Naive thymus-derived CD4-positive, alpha-beta T cell (primary cell): ENCODE results near the gene BDKRB2. TPM values are rescaled to one million over a fixed set of nuclear protein-coding genes. Genes with fewer than 3 reads are reported as not detected.

ENCODE experiments used
- ATAC-seq: fragments of 150-1000 bp; cut with Tn5 transposase; 2 replicates; pipeline ENCODE4 v1.10.0; 2021; ENCODE audit warnings: mild to moderate bottlenecking, moderate library complexity
- CTCF ChIA-PET: fragments of 350-600 bp; sonication (Branson Sonifier 250); formaldehyde crosslinking; loops from one replicate; lab custom pipeline; 2021; ENCODE audit warnings: antibody characterized with exemption; lab: Charles Lee
- POLR2A ChIA-PET: fragments of 350-600 bp; sonication (Branson Sonifier 250); formaldehyde crosslinking; loops from one replicate; lab custom pipeline; 2021; ENCODE audit warnings: antibody characterized with exemption, inconsistent platforms; lab: Charles Lee
- DNase-seq, 9 donors: peaks; one replicate each; pipeline versions ENCODE4 v3.0.0 to v3.0.0-alpha.2; 2020 to 2022; ENCODE audit warnings: mixed read lengths in 1 of 9
- H3K27ac ChIP-seq: one replicate; pipeline ENCODE4 v1.7.0; 2013; ENCODE audit warnings: mild to moderate bottlenecking, low read depth, low read length, moderate library complexity
- H3K27me3 ChIP-seq, 2 donors: one replicate each; pipeline ENCODE4 v1.7.0; 2013; ENCODE audit warnings: low read length in 2 of 2, mild to moderate bottlenecking in 2 of 2, moderate library complexity in 2 of 2; ENCODE audit not compliant: control insufficient read depth in 2 of 2, insufficient read depth in 2 of 2
- H3K36me3 ChIP-seq, 3 experiments: 1 replicate in 2 of 3; 2 replicates in 1 of 3; pipeline ENCODE4 v1.7.0; 2013; ENCODE audit warnings: low read length in 3 of 3, mild to moderate bottlenecking in 3 of 3, moderate library complexity in 1 of 3; ENCODE audit not compliant: insufficient read depth in 3 of 3, control insufficient read depth in 2 of 3
- H3K4me1 ChIP-seq, 2 donors: one replicate each; pipeline ENCODE4 v1.7.0; 2013; ENCODE audit warnings: low read length in 2 of 2, mild to moderate bottlenecking in 2 of 2, moderate library complexity in 1 of 2; ENCODE audit not compliant: control insufficient read depth in 2 of 2, insufficient read depth in 2 of 2
- H3K4me3 ChIP-seq: 2 replicates; pipeline ENCODE4 v1.7.0; 2013; ENCODE audit warnings: mild to moderate bottlenecking, low read length
- H3K9me3 ChIP-seq, 3 experiments: 1 replicate in 2 of 3; 2 replicates in 1 of 3; pipeline ENCODE4 v1.7.0; 2013; ENCODE audit warnings: low read length in 3 of 3; ENCODE audit not compliant: control insufficient read depth in 2 of 3
- H3K27ac Mint-ChIP-seq, 9 donors: one replicate each; pipeline ENCODE4 v1.8.0; 2020 to 2022; ENCODE audit warnings: mixed read lengths in 9 of 9, mild to moderate bottlenecking in 8 of 9, moderate library complexity in 5 of 9, inconsistent platforms in 2 of 9
- H3K27me3 Mint-ChIP-seq, 5 donors: one replicate each; pipeline ENCODE4 v1.8.0; 2021 to 2022; ENCODE audit warnings: mixed read lengths in 5 of 5, mild to moderate bottlenecking in 1 of 5
- H3K36me3 Mint-ChIP-seq, 5 donors: one replicate each; pipeline ENCODE4 v1.8.0; 2020 to 2022; ENCODE audit warnings: mixed read lengths in 5 of 5, mild to moderate bottlenecking in 3 of 5, inconsistent platforms in 1 of 5
- H3K4me1 Mint-ChIP-seq, 7 donors: one replicate each; pipeline ENCODE4 v1.8.0; 2020 to 2022; ENCODE audit warnings: mixed read lengths in 7 of 7, mild to moderate bottlenecking in 3 of 7, inconsistent platforms in 1 of 7
- H3K4me3 Mint-ChIP-seq, 10 donors: one replicate each; pipeline ENCODE4 v1.8.0; 2020 to 2022; ENCODE audit warnings: mild to moderate bottlenecking in 10 of 10, mixed read lengths in 10 of 10, moderate library complexity in 6 of 10, inconsistent platforms in 2 of 10
- H3K9me3 Mint-ChIP-seq, 11 donors: one replicate each; pipeline ENCODE4 v1.8.0; 2020 to 2022; ENCODE audit warnings: mixed read lengths in 11 of 11, mild to moderate bottlenecking in 4 of 11, inconsistent platforms in 1 of 11, moderate library complexity in 1 of 11
- intact Hi-C, 2 donors: fragments of 100-400 bp; cut with micrococcal nuclease; formaldehyde crosslinking; loops; one replicate each; pipeline ENCODE4 v1.15.1; 2023
- polyA plus RNA-seq, 2 donors: library from polyadenylated mRNA; unstranded; fragments of 300-500 nt; fragmentation: Illumina TruSeq; gene quantifications; one replicate each; pipeline ENCODE4 v1.2.3, GENCODE V29; 2021
- total RNA-seq, 6 experiments: library from RNA in 5 of 6; stranded (reverse) in 5 of 6; gene quantifications; 1 replicate in 5 of 6; 2 replicates in 1 of 6; pipeline ENCODE4 v1.2.3 and lab custom pipeline; 2021 to 2026

BDKRB2 gene
- total and polyA plus RNA-seq, 7 experiments from 2014 or later = 0.08 TPM; not detected in 6

GRCh38 chr14:96257900-96258299 is 53.3 kb downstream of the BDKRB2 start:
- CTCF ChIA-PET = no interaction called here
- Histone ChIP-seq H3K27me3 (no peaks in the 10 kb centered on the region), H3K4me3 (no peak overlapping the region), H3K9me3 (no peaks in the 10 kb centered on the region), H3K27ac (no peak overlapping the region), H3K4me1 (no peaks in the 10 kb centered on the region), H3K36me3 (no peaks in the 10 kb centered on the region)
- POLR2A ChIA-PET = no interaction called here
- no peak for DNase-seq
- no peaks in the 10 kb centered on the region for H3K36me3 Mint-ChIP-seq
- intact Hi-C loops = no loop called here
- H3K27ac Mint-ChIP-seq = no peak overlapping the region
- peaks cover 17 to 36% (median 21%) of the 10 kb centered on the region in 5 donors for H3K27me3 Mint-ChIP-seq
- no peak for ATAC-seq
- H3K9me3 Mint-ChIP-seq = no peaks in the 10 kb centered on the region
- H3K4me1 Mint-ChIP-seq = no peaks in the 10 kb centered on the region
- no peak overlapping the region for H3K4me3 Mint-ChIP-seq

DNA sequence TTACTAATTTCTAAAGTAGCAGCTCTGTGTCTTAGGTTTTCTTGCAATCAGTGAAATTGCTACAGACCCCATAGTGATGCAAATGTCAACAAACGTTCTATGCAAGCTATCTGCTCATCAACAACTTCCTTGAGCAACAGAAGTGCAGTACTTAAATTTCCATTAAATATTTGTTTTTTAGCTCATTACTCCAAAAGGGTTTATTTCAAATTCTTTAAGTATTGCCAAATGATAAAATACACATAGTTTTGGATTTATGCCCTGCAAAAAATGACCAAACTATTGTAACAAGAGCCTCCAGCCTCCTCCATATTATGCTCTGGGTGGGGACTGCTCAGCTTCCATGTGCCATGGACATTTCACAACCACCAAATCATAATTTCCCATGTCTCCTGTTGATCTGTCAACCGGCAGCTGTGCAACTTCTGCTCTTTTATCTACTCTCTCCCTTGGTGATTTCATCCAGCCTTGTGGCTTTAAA is 55.7 kb downstream of the BDKRB2 start:
- ChIA-PET CTCF (interaction anchor here (1.1 kb wide), 1 partner anchor 44 kb away, joined by 3 read pairs; no protein-coding TSS in a partner anchor), POLR2A (no interaction called here)
- no peaks in the 10 kb centered on the region for H3K4me1 ChIP-seq
- no peaks in the 10 kb centered on the region for H3K9me3 ChIP-seq
- Mint-ChIP-seq H3K4me3 (no peak overlapping the region), H3K27me3 (peaks cover 5 to 21% (median 14%) of the 10 kb centered on the region in 5 donors), H3K27ac (no peak overlapping the region), H3K4me1 (no peaks in the 10 kb centered on the region), H3K9me3 (no peaks in the 10 kb centered on the region), H3K36me3 (no peaks in the 10 kb centered on the region)
- intact Hi-C loops = no loop called here
- DNase-seq (no peak), ATAC-seq (no peak)
- no peak overlapping the region for H3K4me3 ChIP-seq
- no peak overlapping the region for H3K27ac ChIP-seq
- no peaks in the 10 kb centered on the region for H3K27me3 ChIP-seq
- no peaks in the 10 kb centered on the region for H3K36me3 ChIP-seq

DNA sequence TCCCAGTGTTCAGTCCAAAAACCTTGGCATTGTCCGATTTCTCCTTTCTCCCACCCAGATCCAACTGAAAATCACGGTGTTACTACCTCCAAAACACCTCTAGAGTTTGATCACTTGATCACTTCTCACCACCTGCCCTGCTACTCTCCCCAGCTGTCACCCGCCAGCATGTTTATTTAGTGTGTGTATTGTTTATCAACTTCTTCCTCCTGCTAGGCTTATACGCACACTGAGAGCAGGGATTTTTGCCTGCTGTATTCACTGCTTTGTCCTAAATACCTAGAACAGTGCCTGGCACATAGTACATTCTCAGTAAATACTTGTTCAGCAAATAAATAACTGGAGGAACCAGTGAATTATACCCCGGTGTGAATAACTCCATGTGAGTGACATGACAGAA is 56.4 kb downstream of the BDKRB2 start:
- Histone ChIP-seq H3K9me3 (no peaks in the 10 kb centered on the region), H3K27ac (no peak overlapping the region), H3K27me3 (no peaks in the 10 kb centered on the region), H3K36me3 (no peaks in the 10 kb centered on the region), H3K4me3 (no peak overlapping the region), H3K4me1 (no peaks in the 10 kb centered on the region)
- no peaks in the 10 kb centered on the region for H3K36me3 Mint-ChIP-seq
- no peaks in the 10 kb centered on the region for H3K9me3 Mint-ChIP-seq
- CTCF ChIA-PET = interaction anchor here (0.6 kb wide), 1 partner anchor 241 kb away, joined by 3 read pairs; no protein-coding TSS in a partner anchor
- peaks cover 5 to 21% (median 17%) of the 10 kb centered on the region in 5 donors for H3K27me3 Mint-ChIP-seq
- ATAC-seq = no peak
- H3K4me3 Mint-ChIP-seq = no peak overlapping the region
- DNase-seq = no peak
- H3K27ac Mint-ChIP-seq = no peak overlapping the region
- no peaks in the 10 kb centered on the region for H3K4me1 Mint-ChIP-seq
- intact Hi-C loops = no loop called here
- POLR2A ChIA-PET = no interaction called here

- Mint-ChIP-seq H3K9me3 (peaks cover 0 to 2% (median 0%) of the 10 kb centered on the region in 11 donors), H3K27me3 (peaks cover 5 to 19% (median 16%) of the 10 kb centered on the region in 5 donors), H3K27ac (no peak overlapping the region), H3K36me3 (no peaks in the 10 kb centered on the region), H3K4me3 (no peak overlapping the region), H3K4me1 (peaks cover 0 to 1% (median 0%) of the 10 kb centered on the region in 7 donors)
- intact Hi-C loops = no loop called here
- ChIA-PET POLR2A (interaction anchor here (1.0 kb wide), 1 partner anchor 10 kb away, joined by 3 read pairs; no protein-coding TSS in a partner anchor), CTCF (no interaction called here)
- H3K4me1 ChIP-seq = no peaks in the 10 kb centered on the region
- no peak overlapping the region for H3K4me3 ChIP-seq
- H3K27me3 ChIP-seq = no peaks in the 10 kb centered on the region
- H3K27ac ChIP-seq = no peak overlapping the region
- H3K9me3 ChIP-seq = no peaks in the 10 kb centered on the region
- DNase-seq = no peak
- no peaks in the 10 kb centered on the region for H3K36me3 ChIP-seq
- no peak for ATAC-seq
Observed at GRCh38 chr14:96261772-96262655, 57.4 kb downstream of the BDKRB2 start.

GRCh38 chr14:96263347-96264199 is 58.9 kb downstream of the BDKRB2 start:
- H3K27me3 ChIP-seq = no peaks in the 10 kb centered on the region
- Mint-ChIP-seq H3K36me3 (no peaks in the 10 kb centered on the region), H3K4me3 (no peak overlapping the region), H3K27ac (no peak overlapping the region), H3K27me3 (peaks cover 0 to 15% (median 12%) of the 10 kb centered on the region in 5 donors), H3K4me1 (peaks cover 0 to 2% (median 0%) of the 10 kb centered on the region in 7 donors), H3K9me3 (peaks cover 0 to 2% (median 0%) of the 10 kb centered on the region in 11 donors)
- no peak overlapping the region for H3K4me3 ChIP-seq
- DNase-seq (no peak), ATAC-seq (no peak)
- ChIA-PET POLR2A (no interaction called here), CTCF (no interaction called here)
- intact Hi-C loops = no loop called here
- no peaks in the 10 kb centered on the region for H3K4me1 ChIP-seq
- H3K27ac ChIP-seq = no peak overlapping the region
- H3K36me3 ChIP-seq = no peaks in the 10 kb centered on the region
- no peaks in the 10 kb centered on the region for H3K9me3 ChIP-seq

DNA sequence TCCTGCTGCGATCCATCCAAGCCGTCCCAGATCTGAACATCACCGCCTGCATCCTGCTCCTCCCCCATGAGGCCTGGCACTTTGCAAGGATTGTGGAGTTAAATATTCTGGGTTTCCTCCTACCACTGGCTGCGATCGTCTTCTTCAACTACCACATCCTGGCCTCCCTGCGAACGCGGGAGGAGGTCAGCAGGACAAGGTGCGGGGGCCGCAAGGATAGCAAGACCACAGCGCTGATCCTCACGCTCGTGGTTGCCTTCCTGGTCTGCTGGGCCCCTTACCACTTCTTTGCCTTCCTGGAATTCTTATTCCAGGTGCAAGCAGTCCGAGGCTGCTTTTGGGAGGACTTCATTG is 59.5 kb downstream of the BDKRB2 start:
- no peaks in the 10 kb centered on the region for H3K27me3 ChIP-seq
- Mint-ChIP-seq H3K27me3 (peaks cover 0 to 15% (median 12%) of the 10 kb centered on the region in 5 donors), H3K36me3 (no peaks in the 10 kb centered on the region), H3K4me1 (peaks cover 0 to 2% (median 0%) of the 10 kb centered on the region in 7 donors), H3K27ac (no peak overlapping the region), H3K4me3 (no peak overlapping the region), H3K9me3 (peaks cover 0 to 2% (median 0%) of the 10 kb centered on the region in 11 donors)
- H3K27ac ChIP-seq = no peak overlapping the region
- DNase-seq (no peak), ATAC-seq (no peak)
- ChIA-PET POLR2A (no interaction called here), CTCF (no interaction called here)
- H3K9me3 ChIP-seq = no peaks in the 10 kb centered on the region
- no peak overlapping the region for H3K4me3 ChIP-seq
- intact Hi-C loops = no loop called here
- no peaks in the 10 kb centered on the region for H3K36me3 ChIP-seq
- no peaks in the 10 kb centered on the region for H3K4me1 ChIP-seq
